ENCODE results near the gene MYOM3.

DNA sequence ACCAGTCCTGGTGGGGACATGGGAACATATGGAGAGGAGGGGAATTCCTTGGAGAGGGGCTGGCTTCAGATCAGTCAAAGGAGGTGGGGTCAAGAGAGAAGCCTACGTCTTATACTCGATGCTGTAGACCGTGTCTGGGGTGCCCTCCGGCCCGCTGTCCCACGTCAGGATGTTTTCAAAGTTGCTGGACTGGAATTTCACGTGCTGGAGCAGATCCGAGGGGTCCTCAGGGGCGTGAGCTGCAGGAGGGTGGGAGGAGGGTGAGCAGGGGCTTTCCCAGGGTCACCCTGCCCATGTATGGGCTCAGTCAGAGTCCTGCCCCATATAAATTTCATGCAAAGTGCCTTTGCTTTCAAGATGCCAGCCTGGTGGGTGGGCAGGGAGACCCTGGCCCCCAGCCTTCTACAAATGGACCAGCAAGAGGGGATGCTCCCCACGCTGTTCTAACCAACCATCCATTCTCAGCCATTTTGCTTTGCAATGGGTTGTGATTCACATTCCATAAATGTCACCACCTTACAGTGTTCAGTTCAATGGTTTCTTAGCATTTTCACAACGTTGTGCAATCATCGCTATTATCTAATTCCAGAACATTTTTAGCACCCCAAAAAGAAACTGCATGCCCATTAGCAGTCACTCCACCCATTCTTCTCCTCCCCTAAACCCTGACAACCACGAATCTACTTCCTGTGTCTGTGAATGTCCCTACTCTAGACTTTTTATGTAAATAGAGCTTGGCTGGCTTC is 26.7 kb upstream of the MYOM3 start:
- TF ChIP-seq CTCF (conservative IDR thresholded peaks at IDR 0.05; ENCODE audit: low read depth, low read length): no peak
- TF ChIP-seq RAD21 (IDR thresholded peaks at IDR 0.05; ENCODE audit: low read length): no peak
- TF ChIP-seq FOS (IDR thresholded peaks at IDR 0.05; ENCODE audit: low read depth, low read length): no peak
- TF ChIP-seq POLR2A (IDR thresholded peaks at IDR 0.05; ENCODE audit: low read depth, low read length): no peak
- TF ChIP-seq MXI1 (IDR thresholded peaks at IDR 0.05; ENCODE audit: borderline replicate concordance, low read depth, low read length): no peak
- no peak for TF ChIP-seq SMC3 (IDR thresholded peaks at IDR 0.05; ENCODE audit: low read depth, low read length)
- no peak for TF ChIP-seq MAZ (IDR thresholded peaks at IDR 0.05; ENCODE audit: borderline replicate concordance, low read depth, low read length)
- no peak for TF ChIP-seq USF2 (IDR thresholded peaks at IDR 0.05; ENCODE audit: low read depth, low read length)
- no peak for TF ChIP-seq BHLHE40 (IDR thresholded peaks at IDR 0.05; ENCODE audit: low read depth, low read length)
- no peak for TF ChIP-seq MAFK (IDR thresholded peaks at IDR 0.05; ENCODE audit: low read depth, low read length)
- no peak for TF ChIP-seq RFX5 (IDR thresholded peaks at IDR 0.05; ENCODE audit: low read depth, low read length)
- TF ChIP-seq RCOR1 (IDR thresholded peaks at IDR 0.05; ENCODE audit: insufficient replicate concordance, low read length): no peak
- peak; percentile 65 for TF ChIP-seq CEBPB (IDR thresholded peaks at IDR 0.05; ENCODE audit: low read depth, low read length)
- TF ChIP-seq, protein P1, sequence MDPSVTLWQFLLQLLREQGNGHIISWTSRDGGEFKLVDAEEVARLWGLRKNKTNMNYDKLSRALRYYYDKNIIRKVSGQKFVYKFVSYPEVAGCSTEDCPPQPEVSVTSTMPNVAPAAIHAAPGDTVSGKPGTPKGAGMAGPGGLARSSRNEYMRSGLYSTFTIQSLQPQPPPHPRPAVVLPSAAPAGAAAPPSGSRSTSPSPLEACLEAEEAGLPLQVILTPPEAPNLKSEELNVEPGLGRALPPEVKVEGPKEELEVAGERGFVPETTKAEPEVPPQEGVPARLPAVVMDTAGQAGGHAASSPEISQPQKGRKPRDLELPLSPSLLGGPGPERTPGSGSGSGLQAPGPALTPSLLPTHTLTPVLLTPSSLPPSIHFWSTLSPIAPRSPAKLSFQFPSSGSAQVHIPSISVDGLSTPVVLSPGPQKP (IDR thresholded peaks at IDR 0.05; ENCODE audit: borderline replicate concordance, low read depth, low read length): no peak
